ENCODE results near the gene TPP2. TPM values are rescaled to one million over a fixed set of nuclear protein-coding genes. Genes with fewer than 3 reads are reported as not detected.

Gene TPP2
- total RNA-seq, 1 experiment from 2014 or later: 31.6 TPM

DNA sequence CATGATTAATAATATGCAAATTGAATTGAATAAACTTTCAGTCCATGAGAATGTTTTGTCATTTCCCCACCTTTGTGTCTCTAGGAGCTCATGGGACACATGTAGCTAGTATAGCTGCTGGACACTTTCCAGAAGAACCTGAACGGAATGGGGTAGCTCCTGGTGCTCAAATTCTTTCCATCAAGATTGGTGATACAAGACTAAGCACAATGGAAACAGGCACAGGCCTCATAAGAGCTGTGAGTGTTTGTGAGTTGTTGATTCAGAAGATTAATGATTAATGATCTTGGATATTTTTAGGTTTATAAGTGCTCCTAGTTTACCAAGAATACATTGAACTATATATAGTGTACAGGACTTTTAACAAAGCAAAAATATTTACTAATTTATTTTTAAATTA is 30.1 kb downstream of the TPP2 start:
- Histone ChIP-seq H3K4me3 (ENCODE audit: low read depth in 2 of 2, low read length in 2 of 2) (no peak overlapping the region), H3K36me3 (ENCODE audit: control insufficient read depth, insufficient read depth, low read length) (peaks cover 2% of the 10 kb centered on the region; the same call in 1 of the 2 replicates), H3K4me1 (ENCODE audit: control insufficient read depth, insufficient read depth, low read length) (no peaks in the 10 kb centered on the region), H3K27me3 (ENCODE audit: control insufficient read depth, insufficient read depth, low read length) (no peaks in the 10 kb centered on the region), H3K9me3 (ENCODE audit: control insufficient read depth, insufficient read depth, low read depth, low read length) (no peaks in the 10 kb centered on the region), H3K27ac (ENCODE audit: low read length) (no peak overlapping the region)
- in situ Hi-C loops (cut with HindIII; ENCODE audit: low pct_unique_long_range_greater_than_20kb, low sequenced_read_pairs): no loop called here
- BruUV-seq (replicated peaks): no TSS peak
- intact Hi-C loops (cut with micrococcal nuclease; ENCODE audit: unreplicated experiment): no loop called here
- CTCF ChIA-PET: no interaction called here
- DNase-seq (ENCODE audit: low read depth, low spot score): no peak
- POLR2A ChIA-PET: interaction anchor here (0.7 kb wide), 1 partner anchor 11 kb away, joined by 3 read pairs; no protein-coding TSS in a partner anchor
- no peak for ATAC-seq
- no peak for TF ChIP-seq CTCF (IDR thresholded peaks at IDR 0.05)
- no peak for TF ChIP-seq POLR2AphosphoS5 (IDR thresholded peaks at IDR 0.05; ENCODE audit: low read depth, low read length)
- no peak for TF ChIP-seq SIN3A (IDR thresholded peaks at IDR 0.05; ENCODE audit: borderline replicate concordance, insufficient read depth, low read depth, low read length)
- no peak for TF ChIP-seq TCF7L2 (IDR thresholded peaks at IDR 0.05; ENCODE audit: low read depth, low read length)
- TF ChIP-seq, protein P1, sequence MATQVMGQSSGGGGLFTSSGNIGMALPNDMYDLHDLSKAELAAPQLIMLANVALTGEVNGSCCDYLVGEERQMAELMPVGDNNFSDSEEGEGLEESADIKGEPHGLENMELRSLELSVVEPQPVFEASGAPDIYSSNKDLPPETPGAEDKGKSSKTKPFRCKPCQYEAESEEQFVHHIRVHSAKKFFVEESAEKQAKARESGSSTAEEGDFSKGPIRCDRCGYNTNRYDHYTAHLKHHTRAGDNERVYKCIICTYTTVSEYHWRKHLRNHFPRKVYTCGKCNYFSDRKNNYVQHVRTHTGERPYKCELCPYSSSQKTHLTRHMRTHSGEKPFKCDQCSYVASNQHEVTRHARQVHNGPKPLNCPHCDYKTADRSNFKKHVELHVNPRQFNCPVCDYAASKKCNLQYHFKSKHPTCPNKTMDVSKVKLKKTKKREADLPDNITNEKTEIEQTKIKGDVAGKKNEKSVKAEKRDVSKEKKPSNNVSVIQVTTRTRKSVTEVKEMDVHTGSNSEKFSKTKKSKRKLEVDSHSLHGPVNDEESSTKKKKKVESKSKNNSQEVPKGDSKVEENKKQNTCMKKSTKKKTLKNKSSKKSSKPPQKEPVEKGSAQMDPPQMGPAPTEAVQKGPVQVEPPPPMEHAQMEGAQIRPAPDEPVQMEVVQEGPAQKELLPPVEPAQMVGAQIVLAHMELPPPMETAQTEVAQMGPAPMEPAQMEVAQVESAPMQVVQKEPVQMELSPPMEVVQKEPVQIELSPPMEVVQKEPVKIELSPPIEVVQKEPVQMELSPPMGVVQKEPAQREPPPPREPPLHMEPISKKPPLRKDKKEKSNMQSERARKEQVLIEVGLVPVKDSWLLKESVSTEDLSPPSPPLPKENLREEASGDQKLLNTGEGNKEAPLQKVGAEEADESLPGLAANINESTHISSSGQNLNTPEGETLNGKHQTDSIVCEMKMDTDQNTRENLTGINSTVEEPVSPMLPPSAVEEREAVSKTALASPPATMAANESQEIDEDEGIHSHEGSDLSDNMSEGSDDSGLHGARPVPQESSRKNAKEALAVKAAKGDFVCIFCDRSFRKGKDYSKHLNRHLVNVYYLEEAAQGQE (IDR thresholded peaks at IDR 0.05; ENCODE audit: insufficient read depth in 1 of 2, low read depth in 2 of 2, low read length in 1 of 2): no peak

GRCh38 chr13:102628559-102628958 is 31.8 kb downstream of the TPP2 start:
- Histone ChIP-seq H3K4me1 (ENCODE audit: control insufficient read depth, insufficient read depth, low read length) (no peaks in the 10 kb centered on the region), H3K9me3 (ENCODE audit: control insufficient read depth, insufficient read depth, low read depth, low read length) (no peaks in the 10 kb centered on the region), H3K36me3 (ENCODE audit: control insufficient read depth, insufficient read depth, low read length) (no peaks in the 10 kb centered on the region; the same call in 1 of the 2 replicates), H3K27ac (ENCODE audit: low read length) (no peak overlapping the region), H3K27me3 (ENCODE audit: control insufficient read depth, insufficient read depth, low read length) (no peaks in the 10 kb centered on the region), H3K4me3 (ENCODE audit: low read depth in 2 of 2, low read length in 2 of 2) (no peak overlapping the region)
- TF ChIP-seq, protein P1 (IDR thresholded peaks at IDR 0.05; ENCODE audit: insufficient read depth in 1 of 2, low read depth in 2 of 2, low read length in 1 of 2): no peak
- TF ChIP-seq CTCF (IDR thresholded peaks at IDR 0.05): no peak
- no peak for TF ChIP-seq POLR2AphosphoS5 (IDR thresholded peaks at IDR 0.05; ENCODE audit: low read depth, low read length)
- TF ChIP-seq TCF7L2 (IDR thresholded peaks at IDR 0.05; ENCODE audit: low read depth, low read length): no peak
- no peak for TF ChIP-seq SIN3A (IDR thresholded peaks at IDR 0.05; ENCODE audit: borderline replicate concordance, insufficient read depth, low read depth, low read length)
- no TSS peak for BruUV-seq (replicated peaks)
- ChIA-PET CTCF (no interaction called here), POLR2A (no interaction called here)
- ATAC-seq (no peak), DNase-seq (ENCODE audit: low read depth, low spot score) (no peak)
- intact Hi-C loops (cut with micrococcal nuclease; ENCODE audit: unreplicated experiment): no loop called here
- in situ Hi-C loops (cut with HindIII; ENCODE audit: low pct_unique_long_range_greater_than_20kb, low sequenced_read_pairs): no loop called here

Measured in Panc1 (cell line).